Vagina (tissue), 2 donors: Measurements from ENCODE around the gene TRANK1.

Source experiments
- CTCF ChIP-seq, 3 experiments: fragments of 450-650 bp in 2 of 3; fragments of 200-600 bp in 1 of 3; sonication (generic) in 1 of 3; IDR thresholded peaks; one replicate each; pipeline ENCODE4 v1.5.1; 2017 to 2019; ENCODE audit warnings: antibody characterized with exemption in 3 of 3, mild to moderate bottlenecking in 2 of 3, moderate library complexity in 2 of 3
- POLR2A ChIP-seq, 2 donors: fragments of 450-650 bp; IDR thresholded peaks; one replicate each; pipeline ENCODE4 v1.6.1; 2017; ENCODE audit warnings: antibody characterized with exemption in 2 of 2, mild to moderate bottlenecking in 2 of 2, moderate library complexity in 2 of 2
- POLR2AphosphoS5 ChIP-seq, 2 donors: sonication (generic); formaldehyde crosslinking; IDR thresholded peaks; one replicate each; pipeline ENCODE4 v1.9.0; 2017; ENCODE audit warnings: antibody characterized with exemption in 2 of 2, mild to moderate bottlenecking in 2 of 2, low read depth in 1 of 2; ENCODE audit not compliant: insufficient read depth in 1 of 2

GRCh38 chr3:36969085-36969484 is 24.2 kb upstream of the TRANK1 start:
- TF ChIP-seq CTCF (IDR thresholded peaks at IDR 0.05): no peak
- no peak for TF ChIP-seq POLR2A (IDR thresholded peaks at IDR 0.05)
- TF ChIP-seq POLR2AphosphoS5 (IDR thresholded peaks at IDR 0.05; ENCODE audit: insufficient read depth in 1 of 2, low read depth in 1 of 2): no peak
